Transverse colon (tissue), 4 donors: Measurements from ENCODE around the gene PAQR4.

Source experiments
- POLR2A ChIP-seq: fragments of 450-650 bp; IDR thresholded peaks from one replicate; pipeline ENCODE4 v1.6.1; 2016; ENCODE audit warnings: antibody characterized with exemption, mild to moderate bottlenecking, moderate library complexity
- POLR2AphosphoS5 ChIP-seq, 3 donors: sonication (generic); formaldehyde crosslinking; IDR thresholded peaks; one replicate each; pipeline ENCODE4 v1.6.1; 2016; ENCODE audit warnings: antibody characterized with exemption in 3 of 3
- TF ChIP-seq, protein P1 (sequence below), 5 experiments: fragments of 200-600 bp in 3 of 5; fragments of 450-650 bp in 2 of 5; sonication (generic) in 3 of 5; IDR thresholded peaks; 1 replicate in 2 of 5; 2 replicates in 3 of 5; pipeline ENCODE4 v1.5.1; 2016 to 2017; ENCODE audit warnings: antibody characterized with exemption in 5 of 5, inconsistent platforms in 3 of 5, mild to moderate bottlenecking in 2 of 5, moderate library complexity in 1 of 5

DNA sequence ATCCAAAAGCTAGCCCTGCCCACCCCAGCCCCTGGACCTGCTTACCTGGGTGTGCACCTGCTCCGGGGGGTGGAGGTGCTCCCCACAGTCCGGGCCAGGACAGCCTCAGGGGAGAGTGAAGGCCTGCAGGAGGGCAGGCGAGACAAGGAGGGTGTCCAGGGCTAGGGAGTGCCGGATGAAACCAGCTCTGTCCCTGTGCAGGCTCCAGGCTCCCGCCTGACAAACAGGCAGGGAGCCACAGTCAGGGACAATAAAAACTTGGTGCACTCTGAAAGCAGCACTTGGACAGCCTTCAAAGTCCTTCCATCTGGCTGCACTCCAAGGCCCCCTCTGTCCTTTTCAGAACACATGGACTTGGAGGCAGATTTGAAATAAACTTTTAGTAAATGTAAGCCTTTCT is 3.9 kb downstream of the PAQR4 start:
- TF ChIP-seq, protein P1, sequence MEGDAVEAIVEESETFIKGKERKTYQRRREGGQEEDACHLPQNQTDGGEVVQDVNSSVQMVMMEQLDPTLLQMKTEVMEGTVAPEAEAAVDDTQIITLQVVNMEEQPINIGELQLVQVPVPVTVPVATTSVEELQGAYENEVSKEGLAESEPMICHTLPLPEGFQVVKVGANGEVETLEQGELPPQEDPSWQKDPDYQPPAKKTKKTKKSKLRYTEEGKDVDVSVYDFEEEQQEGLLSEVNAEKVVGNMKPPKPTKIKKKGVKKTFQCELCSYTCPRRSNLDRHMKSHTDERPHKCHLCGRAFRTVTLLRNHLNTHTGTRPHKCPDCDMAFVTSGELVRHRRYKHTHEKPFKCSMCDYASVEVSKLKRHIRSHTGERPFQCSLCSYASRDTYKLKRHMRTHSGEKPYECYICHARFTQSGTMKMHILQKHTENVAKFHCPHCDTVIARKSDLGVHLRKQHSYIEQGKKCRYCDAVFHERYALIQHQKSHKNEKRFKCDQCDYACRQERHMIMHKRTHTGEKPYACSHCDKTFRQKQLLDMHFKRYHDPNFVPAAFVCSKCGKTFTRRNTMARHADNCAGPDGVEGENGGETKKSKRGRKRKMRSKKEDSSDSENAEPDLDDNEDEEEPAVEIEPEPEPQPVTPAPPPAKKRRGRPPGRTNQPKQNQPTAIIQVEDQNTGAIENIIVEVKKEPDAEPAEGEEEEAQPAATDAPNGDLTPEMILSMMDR (IDR thresholded peaks at IDR 0.05), result no peak
- TF ChIP-seq POLR2A (no peak), POLR2AphosphoS5 (IDR thresholded peaks at IDR 0.05) (no peak)
